GM20431 (cell line): ENCODE data around the gene EOMES.

Experiments
- in situ Hi-C: fragments of 300-500 bp; cut with MseI, MboI; formaldehyde crosslinking; loops from one replicate; pipeline ENCODE4 v1.15.0; 2020; ENCODE audit warnings: low sequenced_read_pairs; ENCODE audit not compliant: unreplicated experiment

The EOMES gene

DNA sequence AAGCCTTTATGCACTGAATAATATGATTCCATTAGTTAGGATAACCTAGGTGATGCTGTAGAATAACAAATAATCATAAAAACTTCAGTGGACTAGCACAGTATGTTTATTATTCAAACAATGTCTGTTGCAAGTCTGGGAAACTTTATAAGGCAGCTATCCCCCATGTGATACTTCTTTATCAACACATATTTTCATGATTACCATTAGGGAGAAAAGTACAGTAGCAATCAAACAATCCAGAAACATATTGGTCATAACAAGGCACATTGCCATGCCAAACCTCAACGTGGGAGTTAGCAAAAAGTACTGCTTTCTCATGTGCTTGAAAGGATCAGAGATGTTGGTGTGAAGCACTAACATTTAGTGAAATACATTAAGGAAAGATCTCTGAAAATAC, 35.5 kb downstream of the EOMES start:
- in situ Hi-C loops = no loop called here

DNA sequence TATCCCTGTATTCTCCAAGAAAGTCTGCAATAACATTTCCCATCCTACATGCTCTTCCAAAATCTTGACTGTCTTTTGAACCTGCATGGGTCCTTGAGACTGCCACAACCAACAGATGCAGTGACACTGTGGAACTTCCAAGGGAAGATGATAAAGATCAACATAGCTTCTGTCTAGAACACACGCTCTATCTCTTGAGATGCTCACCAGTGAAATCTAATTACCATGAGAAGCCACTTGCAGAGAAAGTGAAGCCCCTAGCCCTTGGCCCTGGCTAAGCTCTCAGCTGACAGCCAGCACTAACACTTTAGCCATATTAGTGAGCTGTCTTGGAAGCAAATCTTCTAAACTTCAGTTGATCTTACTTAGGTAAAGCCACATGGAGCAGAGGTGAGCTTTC, 36.6 kb downstream of the EOMES start:
- in situ Hi-C loops = no loop called here

DNA sequence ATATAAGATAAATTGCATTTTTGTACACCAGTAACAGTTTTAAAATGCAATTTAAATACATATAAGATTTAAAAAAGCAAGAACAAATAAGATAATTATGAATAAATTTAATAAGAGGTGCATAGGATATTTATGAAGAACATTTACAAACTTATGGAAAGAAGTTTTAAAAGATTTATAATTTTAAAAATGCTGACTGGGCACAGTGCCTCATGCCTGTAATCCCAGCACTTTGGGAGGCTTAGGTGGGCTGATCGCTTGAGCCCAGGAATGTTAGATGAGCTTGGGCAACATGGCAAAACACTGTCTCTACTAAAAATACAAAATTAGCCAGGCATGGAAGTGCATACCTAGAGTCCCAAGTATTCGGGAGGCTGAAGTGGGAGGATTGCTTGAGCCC, 37.8 kb downstream of the EOMES start:
- in situ Hi-C loops = no loop called here

DNA sequence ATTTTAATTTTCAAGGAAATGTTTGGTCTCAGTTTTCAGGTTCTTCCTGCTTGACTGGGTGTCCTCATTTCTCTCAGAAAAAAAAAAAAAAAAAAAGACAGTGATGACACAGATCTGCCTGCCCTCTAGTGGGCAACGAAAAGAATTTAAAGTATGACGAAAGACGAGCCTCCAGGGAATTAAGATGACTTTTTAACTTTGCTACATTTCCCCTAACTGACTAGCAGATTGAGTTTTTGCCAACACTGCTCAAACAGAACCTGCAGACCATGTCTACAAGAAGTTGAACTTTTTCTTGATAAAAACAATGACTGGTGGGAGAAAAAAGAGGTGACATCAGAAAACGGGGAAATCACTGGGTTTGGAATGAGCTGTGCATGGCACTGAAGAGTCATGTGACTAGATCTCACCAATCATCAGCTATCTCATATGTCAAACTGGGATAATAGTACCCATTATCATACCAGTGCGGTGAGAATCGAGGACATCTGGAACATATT, 40.8 kb downstream of the EOMES start:
- in situ Hi-C loops = no loop called here

DNA sequence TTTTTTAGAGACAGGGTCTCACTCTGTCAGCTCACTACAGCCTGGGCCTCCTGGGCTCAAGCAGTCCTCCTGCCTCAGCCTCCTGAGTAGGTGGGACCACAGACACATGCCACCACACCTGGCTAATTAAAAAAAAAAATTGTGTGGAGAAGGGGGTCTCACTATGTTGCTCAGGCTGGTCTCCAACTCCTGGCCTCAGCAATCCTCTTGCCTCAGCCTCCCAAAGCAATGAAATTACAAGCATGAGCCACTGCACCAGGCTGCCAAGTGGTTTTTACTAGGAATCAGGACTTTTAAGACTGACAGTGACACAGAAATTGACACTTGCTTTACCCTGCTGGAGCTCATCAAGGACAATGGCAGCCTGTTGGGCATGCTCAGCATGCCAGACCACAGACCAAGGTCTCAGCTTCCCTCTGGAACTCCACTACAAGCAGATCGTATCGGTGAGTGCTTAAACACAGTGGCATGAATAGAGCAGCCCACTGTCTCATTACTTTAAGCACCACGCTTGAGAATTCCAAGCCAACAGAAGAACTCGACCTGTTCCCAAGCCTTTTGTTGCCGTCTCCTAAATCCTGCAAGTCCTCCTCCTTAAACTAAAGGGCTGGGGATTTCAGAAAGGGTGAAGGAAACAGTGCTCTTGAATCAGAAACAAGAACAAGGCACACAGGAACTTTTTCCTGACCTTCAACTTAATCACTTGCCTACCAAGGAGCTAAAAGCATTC, 41.4 kb downstream of the EOMES start:
- in situ Hi-C loops = no loop called here

DNA sequence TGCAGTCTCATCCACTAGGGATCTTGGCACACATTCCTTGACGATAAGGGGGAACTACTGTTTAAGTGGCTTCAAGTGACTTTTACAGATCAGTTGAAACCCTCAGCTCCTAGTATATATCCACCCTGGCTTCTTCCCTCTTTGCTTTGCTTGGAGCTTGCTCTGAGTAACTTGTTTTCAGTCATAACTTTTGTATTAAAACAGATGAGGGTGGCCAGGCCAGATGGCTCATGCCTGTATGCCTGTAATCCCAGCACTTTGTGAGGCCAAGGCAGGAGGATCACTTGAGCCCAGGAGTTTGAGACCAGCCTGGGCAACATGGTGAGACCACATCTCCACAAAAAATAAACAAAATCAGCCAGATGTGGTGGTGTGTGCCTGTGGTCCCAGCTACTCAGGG, 42.4 kb downstream of the EOMES start:
- in situ Hi-C loops = no loop called here

DNA sequence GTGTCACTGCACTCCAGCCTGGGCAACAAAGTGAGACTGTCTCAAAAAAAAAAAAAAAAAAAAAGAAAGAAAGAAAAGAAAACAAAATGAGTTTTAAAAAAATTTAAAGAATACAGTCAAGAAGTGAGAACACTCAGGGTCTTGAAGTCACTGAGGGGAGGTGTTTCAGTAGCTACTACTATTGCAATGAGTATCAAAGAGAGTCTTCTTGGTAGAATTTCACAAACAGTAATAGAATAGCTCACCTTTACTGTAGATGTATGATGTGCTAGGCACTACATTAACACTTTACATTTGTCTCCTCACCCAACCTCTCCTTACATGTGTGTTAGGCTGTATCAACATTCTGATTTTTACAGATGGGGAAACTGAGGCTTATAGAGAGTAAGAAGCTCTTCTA, 43.9 kb downstream of the EOMES start:
- in situ Hi-C loops = no loop called here

DNA sequence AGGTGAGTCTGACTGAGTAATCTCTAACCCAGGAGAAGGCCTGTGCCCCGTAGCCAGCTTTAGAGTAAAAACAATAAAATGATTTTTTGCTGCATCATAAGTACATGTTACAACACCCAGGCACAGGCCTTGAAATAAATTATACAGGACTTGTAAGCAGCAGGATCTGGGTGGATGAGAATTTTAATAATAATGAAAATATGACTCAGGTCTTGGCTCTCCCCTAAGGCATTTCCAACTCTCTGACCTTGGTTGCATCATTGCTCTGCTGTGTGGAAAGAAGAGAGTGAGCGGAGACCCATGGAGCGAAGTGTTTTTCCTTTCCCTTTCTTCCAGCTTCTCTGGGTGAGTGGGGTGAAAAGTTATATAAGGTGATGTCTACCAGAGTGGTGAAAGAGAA, 44.6 kb downstream of the EOMES start:
- in situ Hi-C loops = no loop called here

DNA sequence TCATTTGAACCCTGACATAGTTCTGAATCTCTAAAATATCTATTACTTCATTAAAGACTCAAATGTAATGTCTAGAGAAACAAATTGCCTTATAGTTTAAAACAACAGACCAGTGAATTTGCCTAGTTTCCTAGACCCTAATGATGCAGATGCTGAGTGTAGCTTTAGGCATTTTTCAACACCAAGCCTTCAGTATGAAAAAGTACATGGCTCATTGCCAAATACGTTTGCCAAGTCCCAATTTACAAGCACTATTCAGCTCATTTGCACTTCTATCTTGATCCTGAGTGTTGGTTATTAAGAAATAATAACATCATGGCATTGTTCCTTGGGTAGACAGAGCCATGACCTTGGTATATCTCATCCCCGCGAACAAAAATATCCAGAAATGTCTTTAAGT, 46.8 kb downstream of the EOMES start:
- in situ Hi-C loops = no loop called here

DNA sequence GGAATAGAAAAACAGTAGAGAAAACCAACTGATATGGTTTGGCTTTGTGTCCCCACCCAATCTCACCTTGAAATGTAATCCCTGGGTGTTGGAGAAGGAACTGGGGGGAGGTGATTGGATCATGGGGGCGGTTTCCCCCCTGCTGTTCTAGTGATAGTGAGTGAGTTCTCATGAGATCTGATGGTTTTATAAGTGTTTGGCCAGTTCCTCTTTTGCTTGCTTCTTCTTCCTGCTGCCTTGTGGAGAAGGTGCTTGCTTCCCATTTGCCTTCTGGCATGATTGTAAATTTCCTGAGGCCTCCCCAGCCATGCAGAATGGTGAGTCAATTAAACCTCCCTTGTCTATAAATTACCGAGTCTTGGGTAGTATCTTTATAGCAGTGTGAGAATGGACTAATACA, 48.4 kb downstream of the EOMES start:
- in situ Hi-C loops = loop anchor here (25.0 kb wide), 1 partner anchor 361 kb away; no protein-coding TSS in a partner anchor

DNA sequence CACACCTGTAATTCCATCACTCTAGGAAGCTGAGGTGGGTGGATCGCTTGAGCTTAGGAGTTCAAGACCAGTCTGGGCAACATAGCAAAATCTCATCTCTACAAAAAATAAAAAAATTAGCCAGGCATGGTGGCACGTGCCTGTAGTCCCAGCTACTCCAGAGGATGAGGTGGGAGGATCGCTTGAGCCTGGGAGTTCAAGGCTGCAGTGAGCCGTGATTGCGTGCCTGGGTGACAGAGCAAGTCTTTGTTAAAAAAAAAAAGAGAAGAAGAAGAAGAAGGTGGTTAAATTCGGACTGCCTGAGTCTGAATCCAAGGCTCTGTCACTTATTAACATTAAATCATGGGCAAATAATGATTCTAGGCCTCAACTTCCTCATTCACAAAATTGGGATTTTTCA, 51.0 kb downstream of the EOMES start:
- in situ Hi-C loops = loop anchor here (25.0 kb wide), 1 partner anchor 359 kb away; no protein-coding TSS in a partner anchor

DNA sequence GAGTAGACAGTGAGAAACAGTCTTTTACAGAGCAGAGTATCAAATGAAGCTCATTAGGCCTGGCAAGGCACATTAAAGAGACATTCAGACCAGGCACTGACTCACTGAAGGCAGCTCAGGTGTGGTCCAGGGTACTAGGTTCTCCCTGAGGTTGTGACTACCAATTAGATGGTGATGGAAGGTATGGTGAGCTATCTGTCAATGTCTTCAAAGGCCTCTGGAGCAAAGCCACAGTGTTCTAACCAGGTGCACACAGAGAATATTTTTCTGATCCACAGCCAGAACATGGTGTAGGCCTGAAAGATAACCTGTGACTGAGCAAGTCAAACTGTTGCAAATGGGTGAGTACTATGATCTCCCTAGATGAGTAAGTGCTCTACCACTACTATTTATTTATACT, 51.5 kb downstream of the EOMES start:
- in situ Hi-C loops = loop anchor here (25.0 kb wide), 1 partner anchor 358 kb away; no protein-coding TSS in a partner anchor

DNA sequence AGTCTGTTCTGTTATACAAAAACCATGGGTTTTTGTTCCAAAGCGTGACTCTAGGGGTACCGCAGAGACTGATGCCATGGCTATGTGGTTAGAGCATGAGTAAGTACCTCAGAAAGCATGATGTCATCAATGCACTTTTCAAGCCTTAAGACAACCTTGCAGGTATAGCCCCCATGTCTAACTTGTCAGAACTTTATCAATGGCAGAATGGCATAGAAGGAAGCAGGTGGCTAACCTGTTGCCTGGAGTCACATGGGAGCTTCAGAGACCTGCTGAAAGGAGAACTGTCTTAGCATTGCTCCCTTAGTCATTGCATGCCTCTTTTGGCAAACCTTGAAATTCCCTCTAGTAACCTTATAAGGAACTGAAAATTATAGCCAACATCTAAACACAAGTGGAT, 52.5 kb downstream of the EOMES start:
- in situ Hi-C loops = loop anchor here (25.0 kb wide), 1 partner anchor 357 kb away; no protein-coding TSS in a partner anchor

DNA sequence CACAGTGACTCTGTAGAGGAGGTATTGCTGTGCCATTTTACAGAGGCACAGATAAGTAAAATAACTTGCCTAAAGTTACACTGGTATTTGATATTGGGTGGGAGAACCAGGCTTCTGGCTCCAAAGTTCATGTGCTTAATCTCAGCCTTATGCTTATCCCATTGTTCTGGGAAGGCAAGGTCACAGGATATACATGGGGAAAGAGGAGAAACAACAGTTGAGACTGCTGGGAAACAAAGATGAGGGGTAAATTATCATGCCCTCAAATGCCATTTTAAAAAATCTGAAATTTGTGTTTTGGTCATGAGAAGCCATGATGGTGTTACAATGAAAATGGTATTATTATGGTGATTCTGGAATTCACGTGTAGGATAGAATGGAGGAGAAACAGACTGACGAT, 54.4 kb downstream of the EOMES start:
- in situ Hi-C loops = loop anchor here (25.0 kb wide), 1 partner anchor 355 kb away; no protein-coding TSS in a partner anchor

DNA sequence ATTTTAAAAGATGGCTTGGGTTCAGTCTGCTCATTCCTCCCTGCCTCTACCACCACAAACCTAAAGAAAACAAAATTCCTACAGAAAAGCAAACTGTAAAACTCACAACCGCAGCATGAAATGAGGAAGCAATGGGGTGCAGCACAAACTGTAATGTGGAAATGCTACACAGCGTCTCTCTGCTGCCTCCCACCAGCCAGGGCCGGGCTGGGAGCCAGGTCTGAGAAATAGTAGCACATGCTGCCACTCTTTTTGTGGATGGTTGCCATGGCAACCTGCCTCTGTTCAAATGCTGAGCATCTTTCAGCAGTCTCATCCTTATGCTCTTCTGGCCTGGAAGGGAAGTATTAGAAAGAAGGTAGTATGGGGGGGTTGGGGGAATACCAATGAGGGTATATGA, 55.4 kb downstream of the EOMES start:
- in situ Hi-C loops = loop anchor here (25.0 kb wide), 1 partner anchor 354 kb away; no protein-coding TSS in a partner anchor

DNA sequence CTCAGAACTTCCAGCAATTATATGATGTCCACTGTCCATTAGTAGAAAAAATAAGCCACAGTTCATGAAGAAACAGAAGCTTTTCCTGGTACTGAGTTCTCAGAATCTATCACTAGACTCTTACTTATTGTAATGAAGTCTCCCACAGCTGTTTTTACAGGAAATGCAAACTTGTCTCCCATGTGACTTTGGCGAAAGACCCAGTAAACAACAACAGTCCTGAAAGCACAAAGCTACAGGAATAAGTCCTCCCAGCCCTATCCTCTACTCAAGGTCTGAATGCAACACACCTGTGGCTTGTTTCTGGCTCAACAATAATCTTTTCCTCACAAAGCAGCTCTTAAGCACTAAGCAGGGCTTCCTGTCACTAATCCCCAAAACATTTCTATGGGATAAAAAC, 55.9 kb downstream of the EOMES start:
- in situ Hi-C loops = loop anchor here (25.0 kb wide), 1 partner anchor 354 kb away; no protein-coding TSS in a partner anchor
